ENCODE results near the gene SPOCK2.

SPOCK2 gene

DNA sequence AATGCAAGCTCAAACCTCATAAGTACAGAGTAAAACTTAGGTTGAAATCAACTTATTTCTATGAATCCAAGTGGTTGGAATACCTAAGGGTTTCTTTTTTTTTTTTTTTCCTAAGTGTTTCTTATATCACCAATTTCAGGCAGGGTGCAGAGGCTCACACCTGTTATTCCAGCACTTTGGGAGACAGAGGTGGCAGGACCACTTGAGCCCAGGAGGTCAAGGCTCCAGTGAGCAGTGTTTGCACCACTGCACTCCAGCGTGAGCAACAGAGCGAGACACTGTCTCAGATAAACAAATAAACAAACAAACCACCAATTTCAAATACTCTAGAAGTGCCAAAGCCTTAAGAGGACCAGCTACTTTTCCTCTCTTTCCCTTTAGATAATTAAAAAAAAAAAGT lies 39.2 kb upstream of the SPOCK2 start:
- TF ChIP-seq, protein P1, sequence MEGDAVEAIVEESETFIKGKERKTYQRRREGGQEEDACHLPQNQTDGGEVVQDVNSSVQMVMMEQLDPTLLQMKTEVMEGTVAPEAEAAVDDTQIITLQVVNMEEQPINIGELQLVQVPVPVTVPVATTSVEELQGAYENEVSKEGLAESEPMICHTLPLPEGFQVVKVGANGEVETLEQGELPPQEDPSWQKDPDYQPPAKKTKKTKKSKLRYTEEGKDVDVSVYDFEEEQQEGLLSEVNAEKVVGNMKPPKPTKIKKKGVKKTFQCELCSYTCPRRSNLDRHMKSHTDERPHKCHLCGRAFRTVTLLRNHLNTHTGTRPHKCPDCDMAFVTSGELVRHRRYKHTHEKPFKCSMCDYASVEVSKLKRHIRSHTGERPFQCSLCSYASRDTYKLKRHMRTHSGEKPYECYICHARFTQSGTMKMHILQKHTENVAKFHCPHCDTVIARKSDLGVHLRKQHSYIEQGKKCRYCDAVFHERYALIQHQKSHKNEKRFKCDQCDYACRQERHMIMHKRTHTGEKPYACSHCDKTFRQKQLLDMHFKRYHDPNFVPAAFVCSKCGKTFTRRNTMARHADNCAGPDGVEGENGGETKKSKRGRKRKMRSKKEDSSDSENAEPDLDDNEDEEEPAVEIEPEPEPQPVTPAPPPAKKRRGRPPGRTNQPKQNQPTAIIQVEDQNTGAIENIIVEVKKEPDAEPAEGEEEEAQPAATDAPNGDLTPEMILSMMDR (IDR thresholded peaks at IDR 0.05; ENCODE audit: low read depth, low read length, missing control alignments) = no peak
- in situ Hi-C loops (cut with HindIII; ENCODE audit: low sequenced_read_pairs) = loop anchor here (5.0 kb wide), 1 partner anchor 195 kb away; no protein-coding TSS in a partner anchor
- DNase-seq (ENCODE audit: low read depth) = no peak
- H3K4me3 ChIP-seq (ENCODE audit: low read depth, low read length) = no peak overlapping the region

DNA sequence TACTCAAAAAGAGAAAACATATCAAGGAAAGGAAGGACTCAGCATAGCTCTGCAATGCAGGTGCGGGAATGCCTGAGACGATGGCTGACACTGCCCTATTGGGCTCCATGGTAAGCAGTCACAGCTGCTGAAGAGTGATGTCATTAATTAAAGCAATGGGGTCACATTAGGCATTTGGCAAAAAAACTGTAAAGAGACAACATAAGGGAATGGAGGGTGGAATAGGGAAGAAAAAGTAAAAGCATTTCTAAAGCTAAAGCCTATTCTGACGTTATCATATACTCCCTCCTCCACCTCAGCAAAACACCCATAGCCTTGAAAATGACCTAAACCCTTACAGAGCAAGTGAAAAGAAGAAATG lies 38.5 kb upstream of the SPOCK2 start:
- TF ChIP-seq, protein P1 (IDR thresholded peaks at IDR 0.05; ENCODE audit: low read depth, low read length, missing control alignments) = no peak
- in situ Hi-C loops (cut with HindIII; ENCODE audit: low sequenced_read_pairs) = loop anchor here (5.0 kb wide), 1 partner anchor 195 kb away; no protein-coding TSS in a partner anchor
- no peak for DNase-seq (ENCODE audit: low read depth)
- H3K4me3 ChIP-seq (ENCODE audit: low read depth, low read length) = no peak overlapping the region

DNA sequence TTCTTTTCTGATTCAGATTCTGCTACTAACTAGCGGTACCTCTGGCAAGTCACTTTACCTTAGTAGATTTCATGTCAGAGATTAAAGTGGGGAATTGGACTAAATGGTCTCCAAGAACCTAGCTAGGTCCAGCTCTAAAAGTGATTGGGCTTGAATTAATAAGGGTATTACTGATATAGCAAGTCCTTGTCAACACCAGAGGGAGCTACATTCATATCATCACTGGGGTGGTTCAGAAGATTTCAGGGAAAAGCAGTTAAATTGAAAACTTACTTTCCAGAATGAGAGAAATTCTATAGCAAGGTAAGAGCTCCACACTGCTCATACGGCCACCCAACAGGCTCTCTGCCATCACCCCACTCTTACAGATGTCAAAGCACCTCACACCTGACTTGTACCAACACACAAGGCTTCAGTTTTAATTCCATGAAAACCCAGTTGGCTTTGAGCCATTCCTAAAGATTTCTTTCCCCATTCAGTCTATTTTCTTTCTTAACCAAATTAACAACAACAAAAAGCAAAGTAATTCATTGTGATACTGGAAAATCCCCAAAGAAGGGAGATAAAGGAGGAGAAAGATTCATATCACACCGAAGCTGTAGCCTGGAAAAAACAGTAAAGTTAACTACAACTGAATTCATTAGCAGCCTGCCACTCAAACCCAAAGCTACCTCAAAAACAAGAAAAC lies 38.0 kb upstream of the SPOCK2 start:
- peak; percentile 36 for DNase-seq (ENCODE audit: low read depth)
- in situ Hi-C loops (cut with HindIII; ENCODE audit: low sequenced_read_pairs) = loop anchor here (5.0 kb wide), 1 partner anchor 196 kb away; no protein-coding TSS in a partner anchor
- TF ChIP-seq, protein P1 (IDR thresholded peaks at IDR 0.05; ENCODE audit: low read depth, low read length, missing control alignments) = peak; percentile 50
- no peak overlapping the region for H3K4me3 ChIP-seq (ENCODE audit: low read depth, low read length)

DNA sequence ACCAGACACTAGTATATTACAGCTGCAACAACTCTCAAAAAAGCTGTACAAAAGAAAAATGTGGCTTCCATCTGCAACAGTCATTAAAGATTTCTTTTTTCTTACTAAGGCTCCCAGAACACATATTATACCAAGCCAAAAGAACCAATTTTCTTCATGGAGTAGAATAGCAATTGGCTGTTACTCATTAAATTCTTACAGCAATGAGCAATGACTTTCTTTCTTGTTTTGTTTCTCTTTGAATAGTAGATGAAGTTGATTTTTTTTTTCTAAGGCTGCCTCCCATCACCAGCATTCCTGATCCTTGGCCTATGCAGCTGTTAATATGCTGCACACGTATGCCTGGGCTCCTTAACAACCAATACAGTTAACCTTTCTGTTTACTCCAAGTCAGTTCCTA lies 36.6 kb upstream of the SPOCK2 start:
- in situ Hi-C loops (cut with HindIII; ENCODE audit: low sequenced_read_pairs) = loop anchor here (5.0 kb wide), 1 partner anchor 197 kb away; no protein-coding TSS in a partner anchor
- DNase-seq (ENCODE audit: low read depth) = peak; percentile 37

DNA sequence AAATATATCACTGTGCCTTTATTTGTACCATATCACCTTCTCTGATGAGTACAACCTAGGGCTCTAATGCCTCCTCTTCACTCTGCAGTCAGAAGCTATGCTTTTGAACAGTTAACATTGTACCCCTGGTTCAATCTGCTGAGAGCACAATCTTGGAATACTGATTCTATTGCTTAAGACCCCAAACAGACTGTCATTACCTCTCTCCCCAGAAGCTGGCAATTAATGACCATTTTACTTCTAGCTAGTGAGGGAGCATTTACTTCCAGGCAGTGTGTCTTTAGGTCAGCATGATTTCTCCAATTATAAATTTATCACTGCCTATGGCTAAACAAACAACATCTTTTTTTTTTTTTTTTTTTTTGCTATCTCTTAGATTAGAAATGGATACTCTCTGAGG lies 36.0 kb upstream of the SPOCK2 start:
- TF ChIP-seq, protein P1 (IDR thresholded peaks at IDR 0.05; ENCODE audit: low read depth, low read length, missing control alignments) = no peak
- DNase-seq (ENCODE audit: low read depth) = no peak
- in situ Hi-C loops (cut with HindIII; ENCODE audit: low sequenced_read_pairs) = no loop called here
- no peak overlapping the region for H3K4me3 ChIP-seq (ENCODE audit: low read depth, low read length)

More for the DNA sequence above, 36.6 kb upstream of the SPOCK2 start:
- no peak overlapping the region for H3K4me3 ChIP-seq (ENCODE audit: low read depth, low read length)
- TF ChIP-seq, protein P1 (IDR thresholded peaks at IDR 0.05; ENCODE audit: low read depth, low read length, missing control alignments) = no peak

DNA sequence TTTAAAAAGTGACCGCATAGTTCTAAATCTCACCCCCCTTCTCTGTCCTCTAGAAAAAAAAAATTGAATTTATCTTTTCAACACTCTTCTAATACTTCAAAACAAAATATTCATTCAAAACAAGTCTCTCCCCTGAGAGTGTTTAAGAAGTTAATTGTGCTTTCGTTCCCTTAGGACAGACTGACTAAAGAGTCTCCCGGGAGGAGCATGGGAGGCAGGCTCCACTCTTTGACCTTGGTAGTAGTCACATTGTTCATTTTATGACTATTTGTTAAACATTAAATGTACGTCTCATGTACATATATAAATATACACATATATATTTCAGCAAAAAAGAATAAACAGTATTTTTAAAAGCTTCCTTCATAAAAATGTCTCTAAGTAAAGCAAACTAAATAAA lies 35.3 kb upstream of the SPOCK2 start:
- in situ Hi-C loops (cut with HindIII; ENCODE audit: low sequenced_read_pairs) = no loop called here
- H3K4me3 ChIP-seq (ENCODE audit: low read depth, low read length) = no peak overlapping the region
- TF ChIP-seq, protein P1 (IDR thresholded peaks at IDR 0.05; ENCODE audit: low read depth, low read length, missing control alignments) = no peak
- DNase-seq (ENCODE audit: low read depth) = no peak
